HL-60 (cell line): ENCODE results near the gene GRID1.
"Not testable (repeated sequence)": the region's sequence is repeated elsewhere in the genome, so short reads cannot be mapped to it uniquely, and the experiment has no call there.

Source experiments
- DNase-seq, 2 experiments: peaks; one replicate each; pipeline ENCODE4 v3.0.0-alpha.2; 2010 to 2020; ENCODE audit warnings: low read depth in 1 of 2, low spot score in 1 of 2
- H3K27ac ChIP-seq: fragments of 250-450 bp; sonication (Bioruptor Pico); replicated peaks from 2 replicates; pipeline ENCODE4 v1.5.1; 2020; ENCODE audit warnings: mild to moderate bottlenecking, moderate library complexity
- H3K27me3 ChIP-seq: fragments of 250-450 bp; sonication (Bioruptor Pico); 2 replicates; pipeline ENCODE4 v1.5.1; 2021; ENCODE audit warnings: mild to moderate bottlenecking, moderate library complexity; ENCODE audit not compliant: insufficient read depth, poor library complexity, severe bottlenecking
- H3K4me3 ChIP-seq: replicated peaks from 2 replicates; pipeline ENCODE4 v1.5.1; 2011; ENCODE audit warnings: mild to moderate bottlenecking, control low read depth, low read length; ENCODE audit not compliant: insufficient read depth
- GABPA ChIP-seq: IDR thresholded peaks from 2 replicates; pipeline ENCODE4 v1.6.1; 2012; ENCODE audit warnings: low read depth
- POLR2AphosphoS5 ChIP-seq: IDR thresholded peaks from 2 replicates; pipeline ENCODE4 v1.6.1; 2012; ENCODE audit warnings: low read depth
- SPI1 ChIP-seq: IDR thresholded peaks from 2 replicates; pipeline ENCODE4 v1.6.1; 2012; ENCODE audit warnings: low read depth, mild to moderate bottlenecking, borderline replicate concordance
- TF ChIP-seq, protein P1 (sequence below): IDR thresholded peaks from one replicate; pipeline ENCODE4 v1.5.1; 2011; ENCODE audit warnings: low read length, control low read depth, inconsistent platforms; ENCODE audit not compliant: insufficient read depth
- TF ChIP-seq, protein P2 (sequence below): IDR thresholded peaks from 2 replicates; pipeline ENCODE4 v1.6.1; 2012; ENCODE audit warnings: low read depth; ENCODE audit not compliant: insufficient replicate concordance

Gene GRID1

DNA sequence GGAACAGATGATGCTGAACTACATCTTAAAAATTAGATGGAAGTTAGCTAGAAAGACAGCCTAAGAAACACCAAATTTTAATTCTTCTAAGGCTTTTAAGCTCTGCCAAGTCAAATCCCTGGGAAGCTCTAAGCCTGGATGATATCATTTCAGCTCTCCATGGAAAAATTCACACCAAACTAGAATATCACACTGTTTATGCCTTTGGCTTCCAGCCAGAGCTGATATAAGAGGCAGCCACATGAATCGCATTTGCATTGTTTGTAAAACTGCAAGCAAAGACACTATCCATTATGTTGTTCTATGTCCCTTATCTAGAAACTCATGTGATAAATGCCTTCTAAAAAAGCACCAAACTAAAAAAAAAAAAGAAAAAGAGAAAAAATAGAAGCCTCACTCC is 430.4 kb downstream of the GRID1 start:
- DNase-seq, result no peak
- Histone ChIP-seq H3K4me3 (no peak overlapping the region), H3K27me3 (no peaks in the 10 kb centered on the region), H3K27ac (no peak overlapping the region)
- TF ChIP-seq, protein P1, sequence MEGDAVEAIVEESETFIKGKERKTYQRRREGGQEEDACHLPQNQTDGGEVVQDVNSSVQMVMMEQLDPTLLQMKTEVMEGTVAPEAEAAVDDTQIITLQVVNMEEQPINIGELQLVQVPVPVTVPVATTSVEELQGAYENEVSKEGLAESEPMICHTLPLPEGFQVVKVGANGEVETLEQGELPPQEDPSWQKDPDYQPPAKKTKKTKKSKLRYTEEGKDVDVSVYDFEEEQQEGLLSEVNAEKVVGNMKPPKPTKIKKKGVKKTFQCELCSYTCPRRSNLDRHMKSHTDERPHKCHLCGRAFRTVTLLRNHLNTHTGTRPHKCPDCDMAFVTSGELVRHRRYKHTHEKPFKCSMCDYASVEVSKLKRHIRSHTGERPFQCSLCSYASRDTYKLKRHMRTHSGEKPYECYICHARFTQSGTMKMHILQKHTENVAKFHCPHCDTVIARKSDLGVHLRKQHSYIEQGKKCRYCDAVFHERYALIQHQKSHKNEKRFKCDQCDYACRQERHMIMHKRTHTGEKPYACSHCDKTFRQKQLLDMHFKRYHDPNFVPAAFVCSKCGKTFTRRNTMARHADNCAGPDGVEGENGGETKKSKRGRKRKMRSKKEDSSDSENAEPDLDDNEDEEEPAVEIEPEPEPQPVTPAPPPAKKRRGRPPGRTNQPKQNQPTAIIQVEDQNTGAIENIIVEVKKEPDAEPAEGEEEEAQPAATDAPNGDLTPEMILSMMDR, result no peak
- no peak for TF ChIP-seq SPI1
- no peak for TF ChIP-seq POLR2AphosphoS5
- TF ChIP-seq, protein P2, sequence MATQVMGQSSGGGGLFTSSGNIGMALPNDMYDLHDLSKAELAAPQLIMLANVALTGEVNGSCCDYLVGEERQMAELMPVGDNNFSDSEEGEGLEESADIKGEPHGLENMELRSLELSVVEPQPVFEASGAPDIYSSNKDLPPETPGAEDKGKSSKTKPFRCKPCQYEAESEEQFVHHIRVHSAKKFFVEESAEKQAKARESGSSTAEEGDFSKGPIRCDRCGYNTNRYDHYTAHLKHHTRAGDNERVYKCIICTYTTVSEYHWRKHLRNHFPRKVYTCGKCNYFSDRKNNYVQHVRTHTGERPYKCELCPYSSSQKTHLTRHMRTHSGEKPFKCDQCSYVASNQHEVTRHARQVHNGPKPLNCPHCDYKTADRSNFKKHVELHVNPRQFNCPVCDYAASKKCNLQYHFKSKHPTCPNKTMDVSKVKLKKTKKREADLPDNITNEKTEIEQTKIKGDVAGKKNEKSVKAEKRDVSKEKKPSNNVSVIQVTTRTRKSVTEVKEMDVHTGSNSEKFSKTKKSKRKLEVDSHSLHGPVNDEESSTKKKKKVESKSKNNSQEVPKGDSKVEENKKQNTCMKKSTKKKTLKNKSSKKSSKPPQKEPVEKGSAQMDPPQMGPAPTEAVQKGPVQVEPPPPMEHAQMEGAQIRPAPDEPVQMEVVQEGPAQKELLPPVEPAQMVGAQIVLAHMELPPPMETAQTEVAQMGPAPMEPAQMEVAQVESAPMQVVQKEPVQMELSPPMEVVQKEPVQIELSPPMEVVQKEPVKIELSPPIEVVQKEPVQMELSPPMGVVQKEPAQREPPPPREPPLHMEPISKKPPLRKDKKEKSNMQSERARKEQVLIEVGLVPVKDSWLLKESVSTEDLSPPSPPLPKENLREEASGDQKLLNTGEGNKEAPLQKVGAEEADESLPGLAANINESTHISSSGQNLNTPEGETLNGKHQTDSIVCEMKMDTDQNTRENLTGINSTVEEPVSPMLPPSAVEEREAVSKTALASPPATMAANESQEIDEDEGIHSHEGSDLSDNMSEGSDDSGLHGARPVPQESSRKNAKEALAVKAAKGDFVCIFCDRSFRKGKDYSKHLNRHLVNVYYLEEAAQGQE, result no peak
- TF ChIP-seq GABPA, result no peak

DNA sequence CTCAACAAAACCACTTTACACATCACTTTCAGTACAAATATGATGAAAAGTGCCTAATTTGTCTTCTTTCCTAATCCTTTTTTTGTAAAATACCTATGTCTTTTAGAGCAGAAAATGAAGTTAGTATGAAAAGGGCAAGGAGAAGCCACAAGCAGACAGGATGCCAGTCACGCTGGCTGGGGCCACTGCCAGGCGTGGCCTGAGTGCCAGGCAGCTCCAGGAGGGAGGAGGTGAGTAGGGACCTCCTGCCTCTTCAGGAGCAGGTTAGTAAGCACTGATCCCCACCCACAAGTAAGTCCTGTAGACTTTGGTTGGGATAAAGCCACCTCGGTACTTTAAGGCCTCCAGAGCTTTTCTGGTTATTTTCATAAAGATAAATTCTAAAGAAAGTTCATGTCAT is 432.0 kb downstream of the GRID1 start:
- DNase-seq, result no peak
- TF ChIP-seq POLR2AphosphoS5 (no peak), GABPA (no peak), SPI1 (no peak)
- TF ChIP-seq, protein P2, result no peak
- TF ChIP-seq, protein P1, result no peak
- Histone ChIP-seq H3K27ac (no peak overlapping the region), H3K27me3 (no peaks in the 10 kb centered on the region), H3K4me3 (no peak overlapping the region)

DNA sequence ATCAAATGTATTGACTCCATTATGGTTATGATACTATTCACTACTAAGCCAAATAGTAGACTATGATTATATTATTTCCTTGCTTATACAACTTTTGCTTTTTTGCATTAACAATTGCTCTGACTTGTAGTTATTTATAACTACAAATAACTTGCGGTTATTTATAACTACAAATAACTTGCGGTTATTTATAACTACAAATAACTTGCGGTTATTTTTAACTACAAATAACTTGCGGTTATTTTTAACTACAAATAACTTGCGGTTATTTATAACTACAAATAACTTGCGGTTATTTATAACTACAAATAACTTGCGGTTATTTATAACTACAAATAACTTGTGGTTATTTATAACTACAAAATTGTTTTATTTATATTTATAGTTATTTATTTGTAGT is 436.6 kb downstream of the GRID1 start:
- not testable (repeated sequence) for H3K27me3 ChIP-seq

DNA sequence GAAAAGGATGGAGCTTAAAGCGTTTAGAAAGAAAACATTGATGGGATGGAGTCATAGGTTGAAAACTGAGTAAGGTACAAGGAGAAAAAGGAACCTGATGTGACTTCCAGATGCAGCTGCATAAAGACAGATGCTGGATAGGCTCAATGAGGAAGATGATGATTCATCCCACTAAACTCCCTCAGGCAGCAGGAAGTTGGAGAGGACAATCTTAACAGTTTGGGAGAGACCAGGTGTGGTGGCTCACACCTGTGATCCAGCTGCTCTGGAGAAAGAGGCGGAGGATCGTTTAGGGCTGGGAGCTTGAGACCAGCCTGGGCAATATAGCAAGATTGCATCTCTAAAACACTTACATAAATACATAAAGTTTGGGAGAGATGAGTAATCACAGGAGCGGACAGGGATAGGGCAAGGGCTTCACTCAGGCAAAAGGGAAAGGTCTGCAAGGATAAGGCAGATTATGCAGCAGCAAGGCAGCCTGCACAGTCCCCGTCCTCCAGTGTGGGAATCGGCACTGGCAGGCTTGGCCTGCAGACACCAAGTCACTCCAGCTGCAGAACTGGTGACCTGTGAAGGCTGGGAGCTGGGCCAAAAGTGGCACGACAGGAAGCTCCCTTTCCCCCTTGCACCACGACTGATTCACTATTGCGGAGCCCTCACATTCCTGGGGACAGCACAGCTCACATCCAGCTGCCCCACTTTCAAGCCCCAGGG is 438.5 kb downstream of the GRID1 start:
- TF ChIP-seq, protein P1, result no peak
- no peak for TF ChIP-seq POLR2AphosphoS5
- no peak for TF ChIP-seq SPI1
- TF ChIP-seq GABPA, result no peak
- TF ChIP-seq, protein P2, result no peak
- DNase-seq, result no peak

More for the DNA sequence above, 436.6 kb downstream of the GRID1 start:
- not testable (repeated sequence) for H3K27ac ChIP-seq, DNase-seq, H3K4me3 ChIP-seq

More for the DNA sequence above, 438.5 kb downstream of the GRID1 start:
- no peak overlapping the region for H3K4me3 ChIP-seq
- H3K27ac ChIP-seq, result no peak overlapping the region
- H3K27me3 ChIP-seq, result no peaks in the 10 kb centered on the region
